Erythroblast (primary cell): ENCODE results near the gene ARL5B.

ENCODE experiments used
- GATA1 ChIP-seq: IDR thresholded peaks from 2 replicates; pipeline ENCODE4 v1.6.1; 2011; ENCODE audit warnings: low read depth, mild to moderate bottlenecking, control low read depth, low read length, moderate library complexity
- POLR2A ChIP-seq: IDR thresholded peaks from 2 replicates; pipeline ENCODE4 v1.6.1; 2011; ENCODE audit warnings: mild to moderate bottlenecking, low read length

GRCh38 chr10:18619016-18619415 lies 40.2 kb upstream of the ARL5B start:
- no peak for TF ChIP-seq POLR2A
- TF ChIP-seq GATA1: no peak
